Osteocyte (in vitro differentiated cells): ENCODE measurements around the gene CYP27C1. TPM values are rescaled to one million over a fixed set of nuclear protein-coding genes. Genes with fewer than 3 reads are reported as not detected.

Experiments used
- DNase-seq: peaks from one replicate; pipeline ENCODE4 v3.0.0; 2021; ENCODE audit warnings: mixed read lengths; ENCODE audit not compliant: unreplicated experiment; ENCODE audit errors: extremely low spot score
- H3K27ac Mint-ChIP-seq: one replicate; pipeline ENCODE4 v1.8.0; 2021; ENCODE audit warnings: mild to moderate bottlenecking, mixed read lengths; ENCODE audit not compliant: unreplicated experiment
- H3K27me3 Mint-ChIP-seq: one replicate; pipeline ENCODE4 v1.8.0; 2021; ENCODE audit warnings: mixed read lengths; ENCODE audit not compliant: unreplicated experiment
- H3K36me3 Mint-ChIP-seq: one replicate; pipeline ENCODE4 v1.8.0; 2021; ENCODE audit warnings: mixed read lengths; ENCODE audit not compliant: unreplicated experiment
- H3K4me1 Mint-ChIP-seq: one replicate; pipeline ENCODE4 v1.8.0; 2021; ENCODE audit warnings: mixed read lengths; ENCODE audit not compliant: unreplicated experiment
- H3K4me3 Mint-ChIP-seq: one replicate; pipeline ENCODE4 v1.8.0; 2021; ENCODE audit warnings: mild to moderate bottlenecking, moderate library complexity, mixed read lengths; ENCODE audit not compliant: unreplicated experiment
- H3K9me3 Mint-ChIP-seq: one replicate; pipeline ENCODE4 v1.8.0; 2021; ENCODE audit warnings: mixed read lengths; ENCODE audit not compliant: unreplicated experiment
- CTCF ChIP-seq: fragments of 200-600 bp; sonication (generic); IDR thresholded peaks from 2 replicates; pipeline ENCODE4 v1.5.0; 2021; ENCODE audit warnings: antibody characterized with exemption, mild to moderate bottlenecking, moderate library complexity
- total RNA-seq: library from RNA; stranded (reverse); gene quantifications from 2 replicates; pipeline ENCODE4 v1.2.1, GENCODE V29; 2021

CYP27C1 gene
- total RNA-seq, 1 donor from 2014 or later, result 24.9 TPM

GRCh38 chr2:127158614-127159290 is 61.3 kb downstream of the CYP27C1 start:
- no peak for TF ChIP-seq CTCF
- Mint-ChIP-seq H3K36me3 (no peaks in the 10 kb centered on the region), H3K27ac (peak overlapping the region; percentile 92), H3K4me3 (no peak overlapping the region), H3K9me3 (no peaks in the 10 kb centered on the region), H3K4me1 (peaks cover 68% of the 10 kb centered on the region), H3K27me3 (no peaks in the 10 kb centered on the region)
- peak; percentile 38 for DNase-seq

GRCh38 chr2:127157651-127158485 is 62.2 kb downstream of the CYP27C1 start:
- no peaks in the 10 kb centered on the region for H3K27me3 Mint-ChIP-seq

GRCh38 chr2:127157114-127157513 is 63.0 kb downstream of the CYP27C1 start:
- no peak for DNase-seq
- no peak overlapping the region for H3K4me3 Mint-ChIP-seq
- TF ChIP-seq CTCF, result no peak
- no peaks in the 10 kb centered on the region for H3K27me3 Mint-ChIP-seq
- H3K36me3 Mint-ChIP-seq, result no peaks in the 10 kb centered on the region
- peak overlapping the region; percentile 92 for H3K27ac Mint-ChIP-seq
- H3K9me3 Mint-ChIP-seq, result no peaks in the 10 kb centered on the region
- H3K4me1 Mint-ChIP-seq, result peaks cover 78% of the 10 kb centered on the region

More at GRCh38 chr2:127157651-127158485, 62.2 kb downstream of the CYP27C1 start:
- H3K27ac Mint-ChIP-seq, result peak overlapping the region; percentile 92
- peak overlapping the region; percentile 14 for H3K4me3 Mint-ChIP-seq
- peak; percentile 84 for DNase-seq
- peak; percentile 51 for TF ChIP-seq CTCF
- H3K9me3 Mint-ChIP-seq, result no peaks in the 10 kb centered on the region
- H3K4me1 Mint-ChIP-seq, result peaks cover 75% of the 10 kb centered on the region
- no peaks in the 10 kb centered on the region for H3K36me3 Mint-ChIP-seq

GRCh38 chr2:127155947-127156346 is 64.2 kb downstream of the CYP27C1 start:
- Mint-ChIP-seq H3K4me3 (peak overlapping the region; percentile 23), H3K9me3 (no peaks in the 10 kb centered on the region), H3K27me3 (no peaks in the 10 kb centered on the region), H3K4me1 (peaks cover 74% of the 10 kb centered on the region), H3K36me3 (peaks cover under 1% of the 10 kb centered on the region), H3K27ac (peak overlapping the region; percentile 91)
- peak; percentile 60 for DNase-seq
- TF ChIP-seq CTCF, result no peak

- TF ChIP-seq CTCF, result no peak
- Mint-ChIP-seq H3K4me3 (peak overlapping the region; percentile 2), H3K4me1 (peaks cover 73% of the 10 kb centered on the region), H3K9me3 (no peaks in the 10 kb centered on the region), H3K27ac (peak overlapping the region; percentile 91), H3K36me3 (peaks cover 2% of the 10 kb centered on the region), H3K27me3 (no peaks in the 10 kb centered on the region)
- DNase-seq, result peak; percentile 70
These were observed 65.0 kb downstream of the CYP27C1 start for GRCh38 chr2:127155028-127155581.
